ENCODE data around the gene COL4A1.

DNA sequence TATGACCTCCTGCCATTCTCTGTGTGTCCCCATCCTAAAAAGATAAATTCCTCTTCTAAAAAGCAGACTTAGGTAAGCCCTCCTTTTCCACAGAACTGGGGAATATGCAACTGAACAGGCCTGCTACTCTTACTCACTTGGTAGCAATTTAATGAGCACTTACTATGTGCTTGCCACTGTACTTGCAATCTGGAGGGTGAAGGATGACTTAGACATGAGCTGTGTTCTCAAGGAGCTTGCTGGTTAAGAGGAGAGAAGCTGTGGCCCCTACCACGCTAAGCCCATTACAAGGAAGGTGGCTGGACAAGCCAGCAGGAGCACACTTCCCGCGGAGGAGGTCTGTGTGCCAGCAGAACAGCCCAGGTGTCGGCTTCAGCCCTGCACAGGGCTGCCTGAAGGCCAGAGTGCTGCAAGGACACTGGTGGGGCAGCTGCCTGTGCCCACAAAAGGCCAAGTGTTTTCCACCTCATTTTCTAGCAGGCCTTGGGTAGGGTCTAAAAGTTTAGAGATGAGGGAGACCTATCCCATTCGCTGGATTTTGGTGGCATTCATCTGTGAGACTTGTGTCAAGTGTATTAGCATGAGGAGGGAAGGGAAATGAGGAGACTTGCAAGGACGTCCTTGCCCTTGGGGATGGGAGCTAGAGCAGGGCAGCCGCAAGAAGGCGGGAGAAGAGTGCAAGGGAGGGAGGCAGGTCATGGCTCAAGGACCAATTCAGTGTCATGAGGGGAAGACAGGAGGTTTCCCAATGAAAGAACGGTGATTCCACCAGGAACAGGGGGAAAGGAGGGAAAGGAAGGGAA lies 52.0 kb downstream of the COL4A1 start:
- TF ChIP-seq, protein P1, sequence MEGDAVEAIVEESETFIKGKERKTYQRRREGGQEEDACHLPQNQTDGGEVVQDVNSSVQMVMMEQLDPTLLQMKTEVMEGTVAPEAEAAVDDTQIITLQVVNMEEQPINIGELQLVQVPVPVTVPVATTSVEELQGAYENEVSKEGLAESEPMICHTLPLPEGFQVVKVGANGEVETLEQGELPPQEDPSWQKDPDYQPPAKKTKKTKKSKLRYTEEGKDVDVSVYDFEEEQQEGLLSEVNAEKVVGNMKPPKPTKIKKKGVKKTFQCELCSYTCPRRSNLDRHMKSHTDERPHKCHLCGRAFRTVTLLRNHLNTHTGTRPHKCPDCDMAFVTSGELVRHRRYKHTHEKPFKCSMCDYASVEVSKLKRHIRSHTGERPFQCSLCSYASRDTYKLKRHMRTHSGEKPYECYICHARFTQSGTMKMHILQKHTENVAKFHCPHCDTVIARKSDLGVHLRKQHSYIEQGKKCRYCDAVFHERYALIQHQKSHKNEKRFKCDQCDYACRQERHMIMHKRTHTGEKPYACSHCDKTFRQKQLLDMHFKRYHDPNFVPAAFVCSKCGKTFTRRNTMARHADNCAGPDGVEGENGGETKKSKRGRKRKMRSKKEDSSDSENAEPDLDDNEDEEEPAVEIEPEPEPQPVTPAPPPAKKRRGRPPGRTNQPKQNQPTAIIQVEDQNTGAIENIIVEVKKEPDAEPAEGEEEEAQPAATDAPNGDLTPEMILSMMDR (IDR thresholded peaks at IDR 0.05): no peak
- no peak for TF ChIP-seq POLR2A (IDR thresholded peaks at IDR 0.05)

Measured in heart left ventricle (tissue), 13 donors.